GM23248 (cell line): ENCODE measurements around the gene IGF1R.

ENCODE experiments used
- EZH2 ChIP-seq: fragments of 200-600 bp; sonication (generic); IDR thresholded peaks from 2 replicates; pipeline ENCODE4 v1.6.1; 2018; ENCODE audit warnings: antibody characterized with exemption, mild to moderate bottlenecking; ENCODE audit not compliant: insufficient read depth, poor library complexity, severe bottlenecking
- EZH2phosphoT487 ChIP-seq: fragments of 200-600 bp; sonication (generic); IDR thresholded peaks from 2 replicates; pipeline ENCODE4 v1.6.1; 2018; ENCODE audit warnings: antibody characterized with exemption, moderate library complexity, mild to moderate bottlenecking, low read depth; ENCODE audit not compliant: insufficient read depth

DNA sequence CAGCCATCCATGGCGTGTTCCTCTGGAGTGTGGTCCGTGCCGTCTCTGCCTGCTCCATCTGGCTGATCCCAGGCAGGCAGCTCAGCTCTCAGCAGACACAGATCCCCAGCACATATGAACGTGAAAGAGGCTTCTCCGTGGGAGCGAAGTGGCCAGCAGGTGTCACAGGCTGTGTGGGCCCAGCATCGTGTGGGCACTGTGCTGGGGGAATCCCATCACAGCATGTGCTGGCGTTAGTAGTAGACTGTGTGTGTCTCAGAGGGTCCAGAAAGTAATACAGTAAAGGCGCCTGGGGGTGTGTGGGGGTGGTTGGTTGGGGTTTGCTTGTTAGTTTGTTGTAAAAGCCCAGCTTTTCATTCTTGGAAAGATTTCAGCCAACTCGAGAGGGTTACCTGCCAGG, 147.6 kb downstream of the IGF1R start:
- TF ChIP-seq EZH2: no peak
- no peak for TF ChIP-seq EZH2phosphoT487
